Measurements from ENCODE around the gene DHTKD1.

DNA sequence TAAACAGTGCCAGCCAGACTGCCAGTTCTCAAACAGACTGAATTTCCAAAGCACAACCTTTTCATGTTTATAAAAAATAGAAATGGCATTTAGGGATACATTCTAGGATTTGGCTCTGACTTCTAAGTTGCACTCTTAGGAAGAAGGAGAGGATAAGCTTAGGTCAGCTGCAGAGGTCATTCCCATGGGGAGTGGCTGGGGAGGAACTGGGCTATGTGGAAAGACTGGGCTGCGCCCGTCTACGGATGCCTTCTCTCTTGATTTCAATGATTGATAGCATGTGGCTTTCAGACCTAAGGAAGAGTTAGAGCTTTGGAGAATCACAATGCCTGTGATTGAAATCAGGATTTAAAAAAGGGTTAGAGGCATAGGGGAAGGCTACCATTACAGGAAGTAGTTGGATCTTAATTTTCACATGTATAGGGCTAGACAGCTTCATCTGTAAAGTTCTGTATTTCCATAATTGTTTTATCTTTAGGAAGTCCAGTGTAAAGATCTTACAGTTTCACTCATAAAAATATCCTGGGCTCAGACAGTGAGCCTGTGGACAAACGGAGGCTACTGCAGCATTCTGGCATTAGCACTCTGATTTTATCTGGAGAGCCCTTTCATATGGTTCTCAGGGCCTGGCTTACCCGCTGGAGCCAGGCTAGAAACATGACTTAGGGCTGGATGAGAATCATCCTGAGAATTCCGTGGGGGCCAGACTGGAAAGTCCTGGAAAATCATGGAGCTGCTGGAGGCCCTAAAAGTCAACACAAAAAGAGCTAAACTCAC is 97.4 kb downstream of the DHTKD1 start:
- TF ChIP-seq, protein P1, sequence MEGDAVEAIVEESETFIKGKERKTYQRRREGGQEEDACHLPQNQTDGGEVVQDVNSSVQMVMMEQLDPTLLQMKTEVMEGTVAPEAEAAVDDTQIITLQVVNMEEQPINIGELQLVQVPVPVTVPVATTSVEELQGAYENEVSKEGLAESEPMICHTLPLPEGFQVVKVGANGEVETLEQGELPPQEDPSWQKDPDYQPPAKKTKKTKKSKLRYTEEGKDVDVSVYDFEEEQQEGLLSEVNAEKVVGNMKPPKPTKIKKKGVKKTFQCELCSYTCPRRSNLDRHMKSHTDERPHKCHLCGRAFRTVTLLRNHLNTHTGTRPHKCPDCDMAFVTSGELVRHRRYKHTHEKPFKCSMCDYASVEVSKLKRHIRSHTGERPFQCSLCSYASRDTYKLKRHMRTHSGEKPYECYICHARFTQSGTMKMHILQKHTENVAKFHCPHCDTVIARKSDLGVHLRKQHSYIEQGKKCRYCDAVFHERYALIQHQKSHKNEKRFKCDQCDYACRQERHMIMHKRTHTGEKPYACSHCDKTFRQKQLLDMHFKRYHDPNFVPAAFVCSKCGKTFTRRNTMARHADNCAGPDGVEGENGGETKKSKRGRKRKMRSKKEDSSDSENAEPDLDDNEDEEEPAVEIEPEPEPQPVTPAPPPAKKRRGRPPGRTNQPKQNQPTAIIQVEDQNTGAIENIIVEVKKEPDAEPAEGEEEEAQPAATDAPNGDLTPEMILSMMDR (IDR thresholded peaks at IDR 0.05): no peak
- no peak for TF ChIP-seq POLR2A (IDR thresholded peaks at IDR 0.05)
- no peak for TF ChIP-seq POLR2AphosphoS5 (IDR thresholded peaks at IDR 0.05)
- no peak for TF ChIP-seq EP300 (IDR thresholded peaks at IDR 0.05)
